ENCODE results near the gene RPUSD1. TPM values are rescaled to one million over a fixed set of nuclear protein-coding genes. Genes with fewer than 3 reads are reported as not detected.

RPUSD1 gene
- total and polyA plus RNA-seq, 2 of the 13 experiments (the other 11 are each of a cell fraction or from before 2014, with no cell fraction given) = 13.1 to 26.2 TPM

GRCh38 chr16:828891-829290, 40.7 kb upstream of the RPUSD1 start:
- BruUV-seq (replicated peaks) = no TSS peak
- in situ Hi-C loops (cut with HindIII; ENCODE audit: extremely low pct_ligation_motif_present, low pct_unique_long_range_greater_than_20kb) = no loop called here

More at GRCh38 chr16:828891-829290, 40.7 kb upstream of the RPUSD1 start:
- ChIA-PET POLR2A (no interaction called here), CTCF (ENCODE audit: low intra/inter-chr PET ratio, low total read pairs) (no interaction called here)
- Histone ChIP-seq H3K36me3 (replicated peaks in 1 of 2; ENCODE audit: control insufficient read depth in 1 of 2, insufficient read depth in 2 of 2, low read length in 2 of 2) (no peaks in the 10 kb centered on the region), H3K4me1 (ENCODE audit: insufficient read depth, low read length) (no peaks in the 10 kb centered on the region), H3K79me2 (ENCODE audit: insufficient read depth, low read length) (no peaks in the 10 kb centered on the region), H3K9ac (ENCODE audit: insufficient read depth, low read depth, low read length) (no peak overlapping the region), H4K20me1 (ENCODE audit: insufficient read depth, low read length) (no peaks in the 10 kb centered on the region), H3K4me2 (ENCODE audit: low read depth, low read length) (no peak overlapping the region), H3K9me3 (ENCODE audit: low read length) (no peaks in the 10 kb centered on the region), H2AFZ (ENCODE audit: low read length) (no peak overlapping the region), H3K4me3 (replicated peaks in 1 of 3; ENCODE audit: insufficient read depth in 1 of 3, low read depth in 2 of 3, low read length in 3 of 3) (no peak overlapping the region), H3K27ac (ENCODE audit: extremely low read length, insufficient read depth, low read length) (no peak overlapping the region), H3K27me3 (ENCODE audit: control insufficient read depth in 1 of 2, insufficient read depth in 2 of 2, low read length in 2 of 2) (peaks cover 28 to 86% of the 10 kb centered on the region in 2 experiments)
- intact Hi-C loops (cut with micrococcal nuclease; ENCODE audit: unreplicated experiment) = no loop called here
- FAIRE-seq (no peak), DNase-seq (ENCODE audit: low spot score) (no peak), ATAC-seq (no peak)
- TF ChIP-seq ZMYM2 (CRISPR knock-in tag; IDR thresholded peaks at IDR 0.05) = no peak
- no peak for TF ChIP-seq EED (CRISPR knock-in tag; IDR thresholded peaks at IDR 0.05)
- TF ChIP-seq MAX (IDR thresholded peaks at IDR 0.05) = no peak
- TF ChIP-seq ZNF678 (CRISPR knock-in tag; IDR thresholded peaks at IDR 0.05) = no peak
- TF ChIP-seq ELF4 (CRISPR knock-in tag; IDR thresholded peaks at IDR 0.05; ENCODE audit: borderline replicate concordance) = no peak
- TF ChIP-seq CBX2 (IDR thresholded peaks at IDR 0.05; ENCODE audit: low read depth, low read length) = no peak
- TF ChIP-seq CBX2 (CRISPR knock-in tag; IDR thresholded peaks at IDR 0.05; ENCODE audit: low read depth) = no peak
- TF ChIP-seq ARHGAP35 (CRISPR knock-in tag; IDR thresholded peaks at IDR 0.05; ENCODE audit: borderline replicate concordance) = no peak
- TF ChIP-seq ATF5 (CRISPR knock-in tag; IDR thresholded peaks at IDR 0.05; ENCODE audit: low read depth) = no peak
- no peak for TF ChIP-seq KLF16 (CRISPR knock-in tag; IDR thresholded peaks at IDR 0.05)
- no peak for TF ChIP-seq GABPA (IDR thresholded peaks at IDR 0.05; ENCODE audit: low read depth, low read length)
- TF ChIP-seq GABPA (CRISPR knock-in tag; IDR thresholded peaks at IDR 0.05; ENCODE audit: low read depth) = no peak
- no peak for TF ChIP-seq RFX1 (IDR thresholded peaks at IDR 0.05)
- TF ChIP-seq TSC22D2 (CRISPR knock-in tag; IDR thresholded peaks at IDR 0.05; ENCODE audit: borderline replicate concordance) = no peak
- TF ChIP-seq ZNF552 (CRISPR knock-in tag; IDR thresholded peaks at IDR 0.05; ENCODE audit: borderline replicate concordance) = no peak
- no peak for TF ChIP-seq NRL (CRISPR knock-in tag; IDR thresholded peaks at IDR 0.05; ENCODE audit: borderline replicate concordance)
- no peak for TF ChIP-seq ZSCAN5A (CRISPR knock-in tag; IDR thresholded peaks at IDR 0.05; ENCODE audit: borderline replicate concordance)
- TF ChIP-seq DNMT1 (CRISPR knock-in tag; IDR thresholded peaks at IDR 0.05) = no peak
- TF ChIP-seq ZNF276 (CRISPR knock-in tag; IDR thresholded peaks at IDR 0.05; ENCODE audit: low read depth) = no peak
- 0% methylated on average over 7 of the region's 17 CpGs for WGBS (ENCODE audit: low lambda C conversion rate)
